ENCODE data around the gene ANKRD63.
A peak's percentile ranks its signal among the peaks of the same experiment; 100 is the strongest.

The ANKRD63 gene

DNA sequence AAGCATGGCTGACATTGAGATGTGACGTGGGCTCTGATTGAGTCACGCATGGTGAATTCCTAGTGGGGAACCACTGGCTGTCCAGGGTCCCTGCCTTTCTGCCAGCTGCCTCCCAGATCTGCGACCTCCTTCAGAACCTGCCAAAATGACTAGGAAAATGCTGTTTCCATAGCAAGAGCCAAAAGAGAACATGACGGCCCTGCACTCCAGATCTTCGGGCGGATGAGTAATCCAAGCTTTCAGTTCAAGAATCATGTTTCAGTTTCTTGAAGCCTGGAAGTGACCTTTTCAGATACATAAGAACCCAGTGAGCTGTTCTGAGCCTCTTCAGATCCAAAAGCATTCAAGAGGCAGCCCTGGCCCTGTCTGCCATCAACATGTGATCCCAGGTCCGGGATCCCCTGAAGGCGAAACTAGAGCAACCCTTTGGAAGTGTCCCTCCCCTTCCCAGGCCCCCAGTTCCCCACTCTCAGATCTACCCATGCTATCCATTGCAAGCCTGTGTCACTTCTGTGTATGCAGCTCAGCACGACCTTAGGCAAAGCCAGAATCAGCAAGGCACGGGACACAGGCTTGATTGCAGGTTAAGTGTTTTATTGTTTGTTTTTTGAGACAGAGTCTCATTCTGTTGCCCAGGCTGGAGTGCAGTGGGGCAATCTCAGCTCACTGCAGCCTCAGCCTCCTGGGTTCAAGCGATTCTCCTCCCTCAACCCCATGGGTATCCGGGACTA is 19.7 kb downstream of the ANKRD63 start:
- Histone ChIP-seq H3K36me3 (no peaks in the 10 kb centered on the region), H3K27me3 (no peaks in the 10 kb centered on the region), H3K27ac (no peak overlapping the region), H3K9ac (no peak overlapping the region), H3K9me3 (replicated peaks in 1 of 11) (no peaks in the 10 kb centered on the region), H3K4me1 (peaks cover 13 to 30% (median 21%) of the 10 kb centered on the region in 10 experiments; a peak in 19 of 20 replicates), H3K4me2 (no peak overlapping the region), H4K20me1 (no peaks in the 10 kb centered on the region; a peak in 1 of 22 replicates), H3K4me3 (no peak overlapping the region)
- no peak for TF ChIP-seq Cebpa-rat (IDR thresholded peaks at IDR 0.05)

DNA sequence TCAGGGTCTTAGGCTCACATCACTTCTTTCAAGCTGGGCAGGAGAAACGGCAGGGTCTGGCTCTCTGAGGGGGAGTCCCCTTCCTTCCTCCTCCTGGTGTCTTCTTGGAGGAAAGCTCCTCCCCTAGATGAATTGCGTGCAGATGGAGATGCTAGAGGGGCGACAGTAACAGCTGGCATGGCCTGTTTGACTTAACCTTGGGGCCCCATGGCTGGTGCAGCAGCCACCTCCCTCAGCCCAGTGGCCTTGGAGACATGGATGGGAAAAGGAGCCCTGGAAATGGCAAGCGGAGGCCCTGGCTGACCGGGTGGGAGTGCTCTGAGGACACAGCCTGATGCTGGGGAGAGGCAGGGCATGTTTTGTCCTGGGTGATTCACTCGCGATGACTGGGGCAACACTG is 23.8 kb downstream of the ANKRD63 start:
- Histone ChIP-seq H3K4me1 (peaks cover 0 to 24% (median 12%) of the 10 kb centered on the region in 10 experiments; a peak in 14 of 20 replicates), H3K27ac (no peak overlapping the region), H3K27me3 (peaks cover 12 to 19% (median 16%) of the 10 kb centered on the region in 11 experiments), H4K20me1 (no peaks in the 10 kb centered on the region; a peak in 3 of 22 replicates), H3K4me2 (peak overlapping the region in 10 of 11 experiments; percentile 21 to 60 (median 41); a peak in 16 of 22 replicates), H3K9ac (0 out of 22 replicates have a peak overlapping the region, but pooled peaks of 2 of the 11 experiments have one; percentile 7 to 19), H3K9me3 (replicated peaks in 1 of 11) (no peaks in the 10 kb centered on the region), H3K4me3 (no peak overlapping the region), H3K36me3 (no peaks in the 10 kb centered on the region)
- no peak for TF ChIP-seq Cebpa-rat (IDR thresholded peaks at IDR 0.05)

DNA sequence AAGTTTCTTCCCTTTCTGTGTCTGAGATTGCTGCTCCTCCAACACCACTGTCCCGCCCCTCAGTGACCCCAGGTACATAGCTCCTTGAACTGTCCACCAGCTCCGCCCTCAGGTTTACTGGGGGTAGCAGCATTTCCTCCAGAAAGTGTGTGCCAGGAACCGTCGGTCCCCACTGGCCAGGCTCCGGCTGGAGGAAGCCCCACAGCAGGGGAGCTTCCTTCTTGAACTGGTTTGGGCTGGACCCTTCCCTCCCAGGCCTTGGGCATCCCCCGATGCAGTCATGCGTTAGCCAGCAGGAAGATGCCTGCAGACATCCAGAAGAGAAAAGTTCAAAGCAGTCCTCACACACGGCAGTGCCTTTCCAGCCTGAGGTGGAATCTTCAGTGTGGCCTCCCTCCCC is 24.3 kb downstream of the ANKRD63 start:
- H3K36me3 ChIP-seq = no peaks in the 10 kb centered on the region
- peak overlapping the region in 10 of 11 experiments; percentile 21 to 60 (median 41); a peak in 16 of 22 replicates for H3K4me2 ChIP-seq
- H3K27ac ChIP-seq = no peak overlapping the region

DNA sequence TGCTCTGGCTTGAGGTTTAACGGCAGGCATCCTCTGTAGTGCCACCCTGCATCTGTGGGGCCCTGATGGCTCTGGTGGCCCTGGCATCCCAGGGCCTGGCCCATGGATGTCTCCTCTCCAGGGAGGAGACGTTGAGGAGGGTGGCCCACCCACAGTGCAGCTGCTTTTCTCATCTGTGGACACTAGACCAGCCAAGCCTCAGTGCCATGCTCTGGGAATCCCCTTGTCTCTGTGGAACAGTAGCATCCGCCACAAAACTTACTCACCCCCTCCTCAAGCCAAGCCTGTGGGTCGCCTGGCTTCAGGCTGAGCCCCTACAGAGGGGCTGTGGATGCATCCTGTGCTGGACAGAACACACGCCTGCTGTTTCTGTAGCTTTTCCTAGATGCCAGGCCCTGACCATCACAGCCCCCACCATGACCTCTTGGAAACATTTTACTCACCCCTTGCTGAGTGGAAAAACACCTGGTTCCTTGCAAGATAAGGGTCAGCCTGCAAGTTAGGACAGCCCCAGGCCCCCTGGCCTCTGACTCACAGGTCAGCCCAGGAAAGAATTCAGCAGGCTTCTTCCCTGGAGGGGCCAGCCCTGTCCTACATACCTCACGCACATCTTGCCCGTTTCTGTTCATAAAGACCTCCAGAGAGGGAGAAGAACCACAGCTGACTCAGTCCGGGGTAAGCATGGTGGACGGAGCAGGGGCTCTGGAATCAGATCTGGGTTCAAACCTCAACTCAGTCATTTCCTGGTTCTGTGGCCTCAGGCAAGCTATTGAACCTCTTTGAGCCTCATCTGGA is 25.0 kb downstream of the ANKRD63 start:
- Histone ChIP-seq H3K9ac (no peak overlapping the region), H3K9me3 (replicated peaks in 1 of 11) (no peaks in the 10 kb centered on the region), H3K4me2 (0 out of 22 replicates have a peak overlapping the region, but pooled peaks of 2 of the 11 experiments have one; percentile 35 to 48), H3K36me3 (no peaks in the 10 kb centered on the region), H3K4me3 (no peak overlapping the region), H3K4me1 (peaks cover 5 to 30% (median 18%) of the 10 kb centered on the region in 10 experiments; a peak in 18 of 20 replicates), H3K27ac (no peak overlapping the region), H4K20me1 (peaks cover 0 to 8% (median 0%) of the 10 kb centered on the region in 11 experiments; a peak in 8 of 22 replicates), H3K27me3 (peaks cover 23 to 31% (median 28%) of the 10 kb centered on the region in 11 experiments)
- no peak for TF ChIP-seq Cebpa-rat (IDR thresholded peaks at IDR 0.05)

More for the DNA sequence above, 24.3 kb downstream of the ANKRD63 start:
- Histone ChIP-seq H3K9me3 (replicated peaks in 1 of 11) (no peaks in the 10 kb centered on the region), H4K20me1 (peaks cover 0 to 1% (median 0%) of the 10 kb centered on the region in 11 experiments; a peak in 4 of 22 replicates), H3K4me1 (peaks cover 0 to 24% (median 12%) of the 10 kb centered on the region in 10 experiments; a peak in 14 of 20 replicates), H3K4me3 (no peak overlapping the region), H3K9ac (0 out of 22 replicates have a peak overlapping the region, but pooled peaks of 2 of the 11 experiments have one; percentile 7 to 19), H3K27me3 (peaks cover 16 to 24% (median 21%) of the 10 kb centered on the region in 11 experiments)
- no peak for TF ChIP-seq Cebpa-rat (IDR thresholded peaks at IDR 0.05)

DNA sequence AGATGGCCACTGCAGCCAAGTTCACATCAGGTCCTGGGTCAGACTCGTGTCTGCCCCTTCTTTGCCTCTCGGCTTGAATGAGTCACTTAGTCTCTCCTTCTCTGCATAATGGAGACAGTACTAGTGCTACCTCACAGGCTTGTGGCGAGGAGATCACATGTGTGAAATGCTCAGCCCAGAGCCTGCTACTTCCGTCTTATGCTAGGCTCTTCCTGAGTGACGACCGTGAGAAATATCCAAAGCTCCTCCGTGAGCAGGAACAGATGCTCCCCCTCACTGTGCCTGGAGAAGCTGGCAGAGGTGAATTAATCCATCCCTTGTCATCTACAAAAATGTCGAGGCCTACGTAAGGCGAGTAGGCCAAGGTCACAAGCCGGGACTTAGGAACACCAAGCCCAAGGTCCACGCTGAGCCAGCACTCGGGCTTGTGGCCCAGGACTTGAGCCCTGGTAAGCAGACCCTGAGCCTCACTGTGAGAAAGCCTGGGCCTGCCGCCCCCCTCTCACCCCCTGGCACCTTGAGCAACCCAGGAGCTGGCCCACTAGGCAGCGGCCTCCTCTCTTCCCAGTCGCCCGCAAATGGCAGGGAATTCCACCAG is 26.1 kb downstream of the ANKRD63 start:
- H3K4me3 ChIP-seq = no peak overlapping the region
- peaks cover 34 to 42% (median 39%) of the 10 kb centered on the region in 11 experiments for H3K27me3 ChIP-seq
- H3K4me1 ChIP-seq = peaks cover 5 to 38% (median 24%) of the 10 kb centered on the region in 10 experiments; a peak in 18 of 20 replicates
- 0 out of 22 replicates have a peak overlapping the region, but pooled peaks of 1 of the 11 experiments have one; percentile 27 for H3K4me2 ChIP-seq
- no peaks in the 10 kb centered on the region for H3K36me3 ChIP-seq
- H4K20me1 ChIP-seq = peaks cover 0 to 15% (median 0%) of the 10 kb centered on the region in 11 experiments; a peak in 8 of 22 replicates
- no peak overlapping the region for H3K9ac ChIP-seq
- TF ChIP-seq Cebpa-rat (IDR thresholded peaks at IDR 0.05) = no peak; a peak in 1 of 22 replicates
- H3K9me3 ChIP-seq (replicated peaks in 1 of 11) = no peaks in the 10 kb centered on the region
- H3K27ac ChIP-seq = no peak overlapping the region

DNA sequence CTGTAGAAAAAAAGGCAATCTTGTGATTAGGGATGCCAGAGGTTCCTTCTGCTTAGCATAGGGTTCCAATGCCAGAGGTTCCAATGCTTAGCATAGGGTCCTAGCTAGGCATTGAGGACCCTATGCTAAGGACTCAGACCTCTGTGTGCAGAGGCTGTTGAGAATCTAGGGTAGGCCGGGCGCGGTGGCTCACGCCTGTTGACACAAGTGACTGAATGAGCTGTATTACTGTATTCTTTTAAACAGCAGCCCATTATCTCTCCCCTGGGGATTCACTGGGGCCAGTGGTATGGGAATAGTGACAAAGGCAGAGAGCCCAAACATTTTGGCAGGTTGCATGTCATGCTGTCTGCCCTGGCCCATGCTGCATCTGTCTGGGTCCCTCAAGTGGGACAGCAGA is 27.8 kb downstream of the ANKRD63 start:
- no peaks in the 10 kb centered on the region for H3K36me3 ChIP-seq

DNA sequence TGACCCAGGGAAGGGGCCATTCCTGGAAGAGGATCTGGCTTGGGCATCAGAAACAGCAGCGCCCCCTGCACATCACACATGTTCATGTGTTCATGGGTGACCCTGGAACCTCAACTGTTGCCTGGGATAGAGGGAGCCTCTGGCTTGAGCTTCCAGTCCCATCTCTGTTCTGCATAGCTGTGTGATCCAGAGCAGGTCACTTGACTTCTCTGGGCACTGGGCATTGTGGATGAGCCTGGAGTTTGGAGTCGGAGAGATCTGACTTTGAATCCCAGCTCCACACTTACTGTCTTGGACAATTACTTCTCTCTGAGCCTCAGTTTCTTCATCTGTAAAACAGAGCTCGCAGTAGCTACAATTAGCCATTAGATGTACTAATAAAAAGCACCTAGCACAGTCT is 28.4 kb downstream of the ANKRD63 start:
- no peak overlapping the region for H3K9ac ChIP-seq
- peaks cover 0 to 15% (median 0%) of the 10 kb centered on the region in 11 experiments; a peak in 8 of 22 replicates for H4K20me1 ChIP-seq
- peaks cover 51 to 64% (median 60%) of the 10 kb centered on the region in 11 experiments for H3K27me3 ChIP-seq
- no peaks in the 10 kb centered on the region for H3K36me3 ChIP-seq
- H3K4me3 ChIP-seq = no peak overlapping the region
- no peak overlapping the region for H3K4me2 ChIP-seq
- TF ChIP-seq Cebpa-rat (IDR thresholded peaks at IDR 0.05) = no peak
- no peaks in the 10 kb centered on the region for H3K9me3 ChIP-seq (replicated peaks in 1 of 11)
- H3K4me1 ChIP-seq = peaks cover 5 to 38% (median 24%) of the 10 kb centered on the region in 10 experiments; a peak in 18 of 20 replicates
- no peak overlapping the region for H3K27ac ChIP-seq

More for the DNA sequence above, 27.8 kb downstream of the ANKRD63 start:
- H3K27ac ChIP-seq = no peak overlapping the region
- peak overlapping the region in 4 of 11 experiments; percentile 27 to 36 (median 31); a peak in 5 of 22 replicates for H3K4me2 ChIP-seq
- TF ChIP-seq Cebpa-rat (IDR thresholded peaks at IDR 0.05) = no peak
- peaks cover 0 to 15% (median 0%) of the 10 kb centered on the region in 11 experiments; a peak in 8 of 22 replicates for H4K20me1 ChIP-seq
- peaks cover 51 to 59% (median 56%) of the 10 kb centered on the region in 11 experiments for H3K27me3 ChIP-seq
- H3K4me1 ChIP-seq = peaks cover 5 to 38% (median 24%) of the 10 kb centered on the region in 10 experiments; a peak in 18 of 20 replicates
- no peak overlapping the region for H3K9ac ChIP-seq
- no peak overlapping the region for H3K4me3 ChIP-seq
- no peaks in the 10 kb centered on the region for H3K9me3 ChIP-seq (replicated peaks in 1 of 11)

DNA sequence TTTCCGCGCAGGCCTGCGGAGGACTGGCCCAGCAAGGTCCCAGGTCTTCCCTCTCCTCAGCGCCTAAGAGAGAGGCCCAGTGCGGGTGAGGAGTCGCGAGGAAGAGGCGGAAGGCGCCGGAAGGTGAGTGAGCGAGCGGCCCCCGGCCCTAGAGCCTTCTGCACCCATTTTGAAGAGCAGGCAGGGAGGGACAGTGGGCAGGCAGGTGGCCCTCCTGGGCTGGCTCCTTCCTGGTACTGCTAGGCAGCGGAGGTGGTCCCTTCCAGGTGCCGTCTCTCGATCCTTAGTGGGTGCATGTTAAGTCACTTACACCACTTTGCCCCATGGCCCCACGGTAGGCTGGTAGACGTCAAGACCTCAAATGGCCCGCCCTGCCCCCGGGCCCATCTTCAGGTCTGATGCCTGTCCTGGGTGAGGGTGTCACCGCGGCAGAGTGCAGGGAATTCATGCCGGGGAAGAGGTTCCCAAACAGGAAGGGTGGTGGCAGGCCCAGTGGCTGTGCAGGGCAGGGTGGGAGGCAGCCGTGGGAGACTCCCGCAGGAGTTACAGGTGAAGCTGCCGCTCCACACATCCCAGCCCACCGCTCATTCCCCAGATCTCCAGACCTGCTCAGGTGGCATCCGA is 29.6 kb downstream of the ANKRD63 start:
- H3K4me1 ChIP-seq = peaks cover 5 to 28% (median 15%) of the 10 kb centered on the region in 10 experiments; a peak in 18 of 20 replicates
- H3K27ac ChIP-seq = no peak overlapping the region
- peak overlapping the region; percentile 75 to 93 (median 89) for H3K4me2 ChIP-seq
- H3K36me3 ChIP-seq = no peaks in the 10 kb centered on the region
- peak overlapping the region in 8 of 11 experiments; percentile 25 to 60 (median 44); a peak in 11 of 22 replicates for H3K9ac ChIP-seq
- no peak for TF ChIP-seq Cebpa-rat (IDR thresholded peaks at IDR 0.05)
- peaks cover 0 to 15% (median 0%) of the 10 kb centered on the region in 11 experiments; a peak in 8 of 22 replicates for H4K20me1 ChIP-seq
- peak overlapping the region; percentile 42 to 67 (median 57) for H3K4me3 ChIP-seq
- no peaks in the 10 kb centered on the region for H3K9me3 ChIP-seq (replicated peaks in 1 of 11)
- peaks cover 51 to 64% (median 62%) of the 10 kb centered on the region in 11 experiments for H3K27me3 ChIP-seq

Data from BLaER1 treated with 17β-estradiol and CSF1 and Interleukin-3, amounts not matched to agents 10 nM and 100 nM (cell line).